ENCODE measurements around the gene LGI4. TPM values are rescaled to one million over a fixed set of nuclear protein-coding genes. Genes with fewer than 3 reads are reported as not detected.
A peak's percentile ranks its signal among the peaks of the same experiment; 100 is the strongest.
"Not testable (repeated sequence)": the region's sequence is repeated elsewhere in the genome, so short reads cannot be mapped to it uniquely, and the experiment has no call there.

LGI4 gene
- total RNA-seq, 1 experiment from 2014 or later: 2.9 TPM

DNA sequence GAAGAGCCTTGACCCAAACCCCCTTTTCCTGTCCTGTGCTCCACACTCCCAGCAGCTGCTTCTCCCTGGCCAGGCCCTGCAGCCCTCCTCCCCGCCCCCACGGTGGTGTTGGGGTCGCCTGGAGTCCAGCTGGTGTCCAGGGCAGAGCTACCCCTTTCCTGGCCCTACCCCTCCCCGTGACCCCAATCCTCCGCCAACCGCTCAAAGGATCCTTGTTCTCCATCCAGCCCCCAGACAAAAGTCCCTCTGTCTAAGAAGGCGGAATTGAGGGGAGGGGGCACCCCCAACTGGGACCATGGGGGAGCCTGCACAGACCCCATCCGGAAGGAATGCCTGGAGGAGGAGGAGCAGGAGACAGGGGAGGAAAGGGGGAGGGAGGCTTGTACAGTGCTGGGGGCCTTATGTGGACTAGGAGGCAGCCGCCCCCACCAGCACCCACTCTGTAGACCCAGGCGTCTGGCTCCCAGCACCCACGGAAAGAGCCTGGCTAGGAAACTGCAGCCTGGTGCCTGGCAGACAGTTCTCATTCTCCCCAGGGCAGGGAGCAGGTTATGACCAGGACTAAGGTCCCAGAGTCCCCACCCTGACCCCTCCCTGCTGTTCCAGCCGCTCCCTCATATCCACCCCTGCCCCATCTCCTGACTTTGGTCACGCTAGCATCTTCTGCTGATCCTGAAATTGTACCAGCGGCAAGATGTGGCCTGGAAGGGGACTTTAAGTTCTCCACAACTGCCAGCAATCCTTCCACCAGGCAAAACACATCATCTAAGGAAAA, 19.5 kb downstream of the LGI4 start, which contains the start of gene FXYD3:
Gene FXYD3 (plus strand): TSS at position 647 of the 775 bp plus-strand sequence. CDS start 3,554 bp downstream, outside the sequence.
- no peaks in the 10 kb centered on the region for H3K36me3 ChIP-seq (replicated peaks; ENCODE audit: control insufficient read depth, insufficient read depth, low read length)
- H3K27me3 ChIP-seq (ENCODE audit: control insufficient read depth, insufficient read depth, low read length): no peaks in the 10 kb centered on the region
- DNase-seq: no peak
- H3K4me3 ChIP-seq (ENCODE audit: insufficient read depth, low read depth, low read length): peak within 1 kb of the TSS; percentile 47

GRCh38 chr19:35114353-35115176, 20.3 kb downstream of the LGI4 start:
- Histone ChIP-seq H3K27me3 (ENCODE audit: control insufficient read depth, insufficient read depth, low read length) (no peaks in the 10 kb centered on the region), H3K4me3 (ENCODE audit: insufficient read depth, low read depth, low read length) (peak overlapping the region; percentile 47), H3K36me3 (replicated peaks; ENCODE audit: control insufficient read depth, insufficient read depth, low read length) (no peaks in the 10 kb centered on the region)
- peak; percentile 97 for DNase-seq

- no peaks in the 10 kb centered on the region for H3K36me3 ChIP-seq (replicated peaks; ENCODE audit: control insufficient read depth, insufficient read depth, low read length)
- peak; percentile 48 for DNase-seq
These were observed 21.7 kb downstream of the LGI4 start for GRCh38 chr19:35112995-35113688.

GRCh38 chr19:35110974-35111373, 23.9 kb downstream of the LGI4 start:
- peak; percentile 66 for DNase-seq
- no peaks in the 10 kb centered on the region for H3K27me3 ChIP-seq (ENCODE audit: control insufficient read depth, insufficient read depth, low read length)
- H3K36me3 ChIP-seq (replicated peaks; ENCODE audit: control insufficient read depth, insufficient read depth, low read length): no peaks in the 10 kb centered on the region
- H3K4me3 ChIP-seq (ENCODE audit: insufficient read depth, low read depth, low read length): no peak overlapping the region

More at GRCh38 chr19:35112995-35113688, 21.7 kb downstream of the LGI4 start:
- H3K27me3 ChIP-seq (ENCODE audit: control insufficient read depth, insufficient read depth, low read length): no peaks in the 10 kb centered on the region
- H3K4me3 ChIP-seq (ENCODE audit: insufficient read depth, low read depth, low read length): no peak overlapping the region

GRCh38 chr19:35109395-35110112, 25.3 kb downstream of the LGI4 start:
- DNase-seq: peak; percentile 70
- no peak overlapping the region for H3K4me3 ChIP-seq (ENCODE audit: insufficient read depth, low read depth, low read length)
- no peaks in the 10 kb centered on the region for H3K27me3 ChIP-seq (ENCODE audit: control insufficient read depth, insufficient read depth, low read length)
- no peaks in the 10 kb centered on the region for H3K36me3 ChIP-seq (replicated peaks; ENCODE audit: control insufficient read depth, insufficient read depth, low read length)

- Histone ChIP-seq H3K36me3 (replicated peaks; ENCODE audit: control insufficient read depth, insufficient read depth, low read length) (no peaks in the 10 kb centered on the region), H3K27me3 (ENCODE audit: control insufficient read depth, insufficient read depth, low read length) (no peaks in the 10 kb centered on the region), H3K4me3 (ENCODE audit: insufficient read depth, low read depth, low read length) (no peak overlapping the region)
- DNase-seq: no peak
These were observed 26.1 kb downstream of the LGI4 start for GRCh38 chr19:35108730-35109129.

DNA sequence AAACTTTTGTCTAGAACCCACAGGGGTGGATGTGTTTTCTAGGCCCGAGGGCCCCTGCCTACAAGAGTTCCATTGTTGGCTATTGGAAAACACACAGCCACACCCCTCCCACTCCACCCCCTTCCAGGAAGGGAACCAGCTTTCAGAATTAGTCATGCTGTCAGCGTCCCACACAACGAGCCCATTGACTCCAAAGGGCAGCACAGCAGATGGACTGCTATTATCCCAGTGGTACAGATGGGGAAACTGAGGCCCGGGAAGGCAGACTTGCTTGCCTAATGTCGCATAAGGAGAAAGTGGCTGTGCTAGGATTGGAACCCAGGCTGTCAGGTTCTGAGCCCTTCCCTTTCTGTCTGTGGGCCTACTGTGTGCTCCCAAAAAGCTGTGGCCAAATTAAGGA, 27.3 kb downstream of the LGI4 start:
- Histone ChIP-seq H3K36me3 (replicated peaks; ENCODE audit: control insufficient read depth, insufficient read depth, low read length) (no peaks in the 10 kb centered on the region), H3K4me3 (ENCODE audit: insufficient read depth, low read depth, low read length) (no peak overlapping the region), H3K27me3 (ENCODE audit: control insufficient read depth, insufficient read depth, low read length) (no peaks in the 10 kb centered on the region)
- DNase-seq: no peak

GRCh38 chr19:35106898-35107541, 27.8 kb downstream of the LGI4 start:
- Histone ChIP-seq H3K27me3 (ENCODE audit: control insufficient read depth, insufficient read depth, low read length) (no peaks in the 10 kb centered on the region), H3K4me3 (ENCODE audit: insufficient read depth, low read depth, low read length) (no peak overlapping the region), H3K36me3 (replicated peaks; ENCODE audit: control insufficient read depth, insufficient read depth, low read length) (no peaks in the 10 kb centered on the region)
- DNase-seq: no peak

GRCh38 chr19:35106291-35106583, 28.6 kb downstream of the LGI4 start:
- Histone ChIP-seq H3K36me3 (replicated peaks; ENCODE audit: control insufficient read depth, insufficient read depth, low read length) (no peaks in the 10 kb centered on the region), H3K27me3 (ENCODE audit: control insufficient read depth, insufficient read depth, low read length) (no peaks in the 10 kb centered on the region), H3K4me3 (ENCODE audit: insufficient read depth, low read depth, low read length) (no peak overlapping the region)
- no peak for DNase-seq

DNA sequence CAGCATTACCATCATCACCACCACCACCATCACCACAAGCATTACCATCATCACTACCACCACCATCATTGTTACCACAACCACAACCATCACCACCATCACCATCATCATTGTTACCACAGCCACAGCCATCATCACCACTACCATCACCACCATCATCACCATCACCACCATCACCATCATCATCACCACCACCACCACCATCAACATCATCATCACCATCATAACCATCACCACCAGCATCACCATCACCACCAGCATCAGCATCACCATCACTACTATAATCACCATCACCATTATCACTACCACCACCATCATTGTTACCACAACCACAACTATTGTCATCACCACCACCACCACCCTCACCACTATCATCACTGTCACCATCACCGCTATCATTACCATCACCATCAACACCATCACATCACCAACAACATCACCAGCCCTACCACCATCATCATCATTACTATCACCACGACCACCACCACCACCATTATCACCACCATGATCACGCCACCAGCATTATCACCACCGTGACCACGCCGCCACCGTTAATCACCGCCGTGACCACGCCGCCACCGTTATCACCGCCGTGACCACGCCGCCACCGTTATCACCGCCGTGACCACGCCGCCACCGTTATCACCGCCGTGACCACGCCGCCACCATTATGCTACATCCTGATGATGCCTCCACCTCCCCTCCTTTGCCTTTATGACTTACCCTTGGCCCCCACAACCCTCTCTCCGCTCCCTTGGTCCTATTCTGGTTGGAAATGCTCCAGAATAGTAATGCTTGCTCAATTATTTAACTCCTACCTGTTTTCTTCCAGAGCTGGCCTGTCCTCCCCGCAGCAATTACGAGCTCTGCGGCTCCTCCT, 29.2 kb downstream of the LGI4 start:
- Histone ChIP-seq H3K4me3 (ENCODE audit: insufficient read depth, low read depth, low read length) (no peak overlapping the region), H3K27me3 (ENCODE audit: control insufficient read depth, insufficient read depth, low read length) (no peaks in the 10 kb centered on the region), H3K36me3 (replicated peaks; ENCODE audit: control insufficient read depth, insufficient read depth, low read length) (no peaks in the 10 kb centered on the region)
- DNase-seq: peak; percentile 57

GRCh38 chr19:35105047-35105410, 29.8 kb downstream of the LGI4 start:
- no peak overlapping the region for H3K4me3 ChIP-seq (ENCODE audit: insufficient read depth, low read depth, low read length)
- no peaks in the 10 kb centered on the region for H3K36me3 ChIP-seq (replicated peaks; ENCODE audit: control insufficient read depth, insufficient read depth, low read length)
- no peak for DNase-seq

DNA sequence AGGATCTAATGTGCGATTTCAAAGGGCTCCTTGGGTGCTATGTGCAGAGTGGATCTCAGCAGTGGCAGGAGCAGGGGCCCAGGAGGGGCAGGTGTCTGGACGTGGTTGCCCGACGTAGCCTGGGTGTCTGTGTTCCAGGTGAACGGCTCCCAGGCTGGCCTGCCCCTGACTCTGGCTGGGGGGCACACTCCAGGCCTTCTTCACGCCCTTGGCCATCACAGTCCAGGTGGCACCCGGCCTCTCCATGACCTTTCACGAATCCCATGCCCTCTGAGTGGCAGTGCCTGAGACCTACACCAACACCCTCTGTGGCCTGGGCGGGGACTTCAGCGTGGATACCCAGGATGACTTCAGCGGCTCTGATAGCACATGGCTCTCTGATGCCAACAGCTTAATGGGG, 30.5 kb downstream of the LGI4 start:
- DNase-seq: no peak
- Histone ChIP-seq H3K4me3 (ENCODE audit: insufficient read depth, low read depth, low read length) (no peak overlapping the region), H3K27me3 (ENCODE audit: control insufficient read depth, insufficient read depth, low read length) (no peaks in the 10 kb centered on the region), H3K36me3 (replicated peaks; ENCODE audit: control insufficient read depth, insufficient read depth, low read length) (no peaks in the 10 kb centered on the region)

More at GRCh38 chr19:35105047-35105410, 29.8 kb downstream of the LGI4 start:
- H3K27me3 ChIP-seq (ENCODE audit: control insufficient read depth, insufficient read depth, low read length): no peaks in the 10 kb centered on the region

DNA sequence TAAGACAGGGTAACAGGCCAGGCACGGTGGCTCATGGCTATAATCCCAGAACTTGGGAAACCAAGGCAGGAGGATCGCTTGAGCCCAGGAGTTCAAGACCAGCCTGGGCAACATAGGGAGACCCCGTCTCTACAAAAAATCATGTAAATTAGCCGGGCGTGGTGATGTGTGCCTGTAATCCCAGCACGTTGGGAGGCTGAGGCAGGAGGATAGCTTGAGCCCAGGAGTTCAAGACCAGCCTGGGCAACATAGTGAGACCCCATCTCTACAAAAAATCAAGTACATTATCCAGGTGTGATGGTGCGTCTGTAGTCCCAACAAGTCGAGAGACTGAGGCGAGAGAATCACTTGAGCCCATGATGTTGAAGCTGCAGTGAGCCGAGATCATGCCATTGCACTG, 31.2 kb downstream of the LGI4 start:
- not testable (repeated sequence) for DNase-seq; H3K27me3 ChIP-seq (ENCODE audit: control insufficient read depth, insufficient read depth, low read length); H3K4me3 ChIP-seq (ENCODE audit: insufficient read depth, low read depth, low read length); H3K36me3 ChIP-seq (replicated peaks; ENCODE audit: control insufficient read depth, insufficient read depth, low read length)
